Inflammatory macrophage (primary cell): ENCODE data around the gene SEC23B.
A peak's percentile ranks its signal among the peaks of the same experiment; 100 is the strongest.
"Not testable (repeated sequence)": the region's sequence is repeated elsewhere in the genome, so short reads cannot be mapped to it uniquely, and the experiment has no call there.

Experiments used
- DNase-seq, 2 donors: peaks; one replicate each; pipeline ENCODE4 v3.0.0-alpha.2; 2020 to 2022

The SEC23B gene

GRCh38 chr20:18526761-18527160, 19.0 kb downstream of the SEC23B start:
- not testable (repeated sequence) for DNase-seq

GRCh38 chr20:18527339-18527738, 19.6 kb downstream of the SEC23B start:
- DNase-seq = no peak

GRCh38 chr20:18527836-18528235, 20.1 kb downstream of the SEC23B start:
- DNase-seq = no peak

DNA sequence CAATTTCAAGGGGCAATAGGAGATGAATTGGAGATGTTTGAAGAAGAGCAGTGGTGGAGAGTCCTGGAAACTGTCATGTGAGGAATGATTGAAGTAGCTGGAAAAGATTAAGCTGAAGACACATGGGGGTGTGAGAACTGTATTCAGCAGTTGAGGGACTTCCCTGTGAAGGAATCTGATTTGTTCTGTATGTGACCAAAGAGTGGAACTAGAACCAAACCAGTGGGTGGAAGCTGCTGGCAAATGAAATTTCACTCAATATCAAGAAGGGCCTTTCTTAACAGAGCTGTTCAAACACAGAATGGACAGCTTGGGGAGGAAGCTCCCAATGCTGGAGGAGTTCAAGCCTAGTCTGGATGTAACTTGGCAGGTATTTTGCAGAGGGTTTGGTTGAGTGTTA, 21.3 kb downstream of the SEC23B start:
- peak; percentile 36 to 65 for DNase-seq

DNA sequence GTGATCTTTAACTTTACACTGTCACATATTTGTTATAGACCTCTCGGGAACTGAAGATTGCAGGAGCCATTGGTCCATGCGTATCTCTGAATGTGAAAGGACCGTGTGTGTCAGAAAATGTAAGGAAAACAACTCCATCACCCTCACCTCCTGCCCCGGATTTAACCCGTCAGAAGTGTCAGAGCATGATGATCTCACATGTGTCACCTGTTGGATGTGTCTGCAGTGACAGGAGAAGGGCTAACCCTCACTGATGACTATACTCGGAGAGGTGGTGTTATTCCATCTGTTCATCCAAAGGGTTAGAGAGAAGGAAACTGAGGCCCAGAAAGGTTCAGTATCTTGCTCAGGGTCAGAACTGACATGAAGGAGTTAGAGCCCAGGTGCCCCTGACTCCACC, 24.9 kb downstream of the SEC23B start:
- no peak for DNase-seq

- no peak for DNase-seq
Measured at GRCh38 chr20:18533491-18533890, 25.8 kb downstream of the SEC23B start.

DNA sequence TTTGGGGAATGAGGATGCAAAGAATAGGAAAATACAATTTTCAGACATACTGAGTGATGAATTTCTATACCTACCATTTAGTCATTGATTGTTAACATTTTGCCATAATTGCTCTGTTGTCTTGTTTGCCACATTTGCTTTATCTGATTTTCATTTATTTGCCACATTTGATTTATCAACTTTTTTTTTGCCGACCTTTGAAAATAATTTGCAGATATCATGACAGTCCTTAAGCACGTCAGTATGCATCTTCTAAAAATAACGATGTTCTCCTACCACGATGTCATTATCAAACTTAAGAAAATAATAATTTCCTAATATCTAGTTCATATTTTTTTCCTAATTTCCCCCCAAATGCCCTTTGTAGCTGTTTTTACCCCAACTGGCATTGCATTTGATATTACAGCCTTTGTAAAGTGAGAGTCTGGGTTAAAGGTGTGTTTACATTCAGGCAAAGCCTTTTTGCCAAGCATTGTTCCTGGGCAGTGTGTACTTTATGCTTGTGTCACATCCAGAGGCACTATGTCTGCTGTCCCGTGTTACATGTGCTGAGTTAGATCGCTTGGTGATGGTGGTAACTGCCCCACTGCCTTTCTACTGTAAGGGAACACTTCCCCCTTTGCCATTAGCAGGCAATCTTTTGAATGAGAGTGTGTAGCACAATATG, 26.4 kb downstream of the SEC23B start:
- DNase-seq = no peak

DNA sequence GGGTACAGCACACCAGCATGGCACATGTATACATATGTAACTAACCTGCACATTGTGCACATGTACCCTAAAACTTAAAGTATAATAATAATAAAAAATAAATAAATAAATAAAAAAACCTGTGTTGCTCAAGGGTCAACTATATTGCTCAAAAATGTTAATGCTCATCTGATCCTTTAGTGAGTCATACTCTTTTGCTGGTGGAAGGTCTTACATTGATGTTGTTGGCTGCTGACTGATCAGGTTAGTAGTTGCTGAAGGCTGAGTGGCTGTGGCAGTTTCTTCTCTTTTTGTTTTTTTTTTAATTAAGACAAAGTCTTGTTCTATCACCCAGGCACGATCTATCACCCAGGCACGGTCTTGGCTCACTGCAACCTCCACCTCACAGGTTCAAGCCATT, 29.9 kb downstream of the SEC23B start:
- DNase-seq = no peak

GRCh38 chr20:18541741-18542140, 34.0 kb downstream of the SEC23B start:
- DNase-seq = no peak

DNA sequence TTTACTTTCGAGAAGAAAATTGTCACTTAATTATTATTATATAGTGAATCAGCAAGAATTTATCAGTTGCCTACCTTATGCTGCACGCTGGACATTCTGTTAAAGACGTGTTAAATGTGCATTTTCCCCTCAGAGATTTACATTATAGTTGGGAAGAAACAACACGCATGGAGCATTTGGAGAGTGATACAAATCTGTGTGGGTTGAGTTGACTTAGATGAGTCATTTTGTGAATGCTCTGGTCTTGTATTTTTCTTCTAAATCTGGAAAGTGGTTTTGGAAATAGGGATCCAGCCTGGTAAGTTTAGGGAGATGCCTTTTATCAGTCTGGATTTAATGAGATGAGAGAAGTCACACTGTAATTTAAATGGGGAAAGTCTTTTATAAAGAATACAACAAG, 35.5 kb downstream of the SEC23B start:
- no peak for DNase-seq

GRCh38 chr20:18543932-18544331, 36.2 kb downstream of the SEC23B start:
- no peak for DNase-seq

DNA sequence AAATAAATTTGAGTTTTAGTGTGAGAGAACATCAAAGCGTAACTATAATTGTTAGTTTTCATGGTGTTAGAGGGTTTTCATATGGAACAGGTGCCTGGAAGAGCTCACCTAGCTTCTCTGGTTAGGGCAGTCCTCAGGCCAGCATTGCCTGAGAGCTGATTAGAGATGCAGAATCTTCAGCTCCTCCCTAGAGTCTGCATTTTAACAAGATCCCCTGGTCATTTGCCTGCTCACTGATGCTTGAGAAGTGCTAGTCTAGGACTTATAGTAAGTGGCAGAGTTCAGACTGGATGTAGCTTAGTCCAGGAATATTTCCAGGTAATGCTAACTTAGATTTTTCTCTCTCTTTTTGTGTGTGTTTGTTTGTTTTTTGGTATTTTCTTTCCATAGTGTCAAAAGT, 37.8 kb downstream of the SEC23B start:
- no peak for DNase-seq

GRCh38 chr20:18548465-18548864, 40.7 kb downstream of the SEC23B start:
- DNase-seq = no peak

GRCh38 chr20:18553746-18554145, 46.0 kb downstream of the SEC23B start:
- no peak for DNase-seq

- DNase-seq = peak; percentile 90 to 94
Measured at GRCh38 chr20:18566892-18567738, 59.4 kb downstream of the SEC23B start, which contains the start of gene SMIM26. TSS of gene SMIM26 (plus strand) at chr20:18567432. CDS start at chr20:18567479, 47 bp downstream.

DNA sequence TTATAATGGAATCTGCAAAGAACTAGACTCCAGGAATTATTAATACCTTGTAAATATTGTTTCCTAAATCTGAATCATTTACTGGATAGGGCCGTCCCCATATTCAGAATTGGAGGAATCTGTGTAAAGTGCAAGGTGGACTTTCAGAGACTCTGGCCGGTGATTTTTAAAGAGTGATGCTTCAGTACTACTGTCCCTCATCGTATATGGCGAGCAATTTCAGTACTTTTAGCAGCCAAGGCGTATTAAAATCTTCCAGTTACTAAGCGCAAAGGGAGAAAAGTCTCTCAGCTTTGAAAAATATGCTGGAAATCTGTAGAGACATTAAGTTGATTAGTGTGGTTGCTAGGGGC, 60.0 kb downstream of the SEC23B start:
- DNase-seq = no peak

DNA sequence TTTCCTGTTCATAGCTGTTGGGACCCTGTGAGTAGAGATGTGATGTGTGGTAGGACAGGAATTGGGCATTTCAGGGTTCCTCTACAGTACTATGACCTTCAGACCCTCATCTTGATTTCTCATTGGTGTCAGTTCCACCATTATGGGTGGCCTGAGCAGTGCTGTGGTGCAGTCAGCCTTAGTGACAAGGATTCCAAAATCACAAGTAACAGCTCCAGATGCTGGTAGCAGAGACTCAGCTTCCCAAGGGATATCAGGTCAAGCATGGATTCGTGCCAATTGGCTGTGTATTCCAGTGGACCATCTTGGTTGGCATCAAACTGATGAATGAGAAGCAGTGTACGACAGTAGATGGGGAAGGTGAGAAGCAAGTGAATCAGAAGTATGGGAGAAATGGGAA, 63.3 kb downstream of the SEC23B start:
- no peak for DNase-seq

DNA sequence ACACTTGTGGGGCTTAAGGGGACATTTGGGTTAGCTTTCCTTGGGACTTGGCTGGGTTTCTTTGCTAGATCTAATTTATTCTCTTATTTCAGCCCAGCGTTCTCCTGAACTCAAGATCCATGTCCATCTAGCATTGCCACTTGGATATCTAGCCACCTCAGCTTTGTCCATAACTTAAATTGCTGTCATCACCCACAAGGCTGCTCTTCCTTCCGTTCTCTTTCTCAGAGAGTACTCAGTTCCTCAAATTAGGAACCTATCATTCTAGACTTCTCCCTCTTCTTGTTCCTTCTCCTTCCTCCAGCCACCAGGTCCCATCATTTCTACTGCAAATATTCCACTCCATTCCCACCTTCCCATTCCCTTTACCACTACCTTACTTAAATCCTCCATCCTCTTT, 63.8 kb downstream of the SEC23B start:
- peak; percentile 46 to 66 for DNase-seq

DNA sequence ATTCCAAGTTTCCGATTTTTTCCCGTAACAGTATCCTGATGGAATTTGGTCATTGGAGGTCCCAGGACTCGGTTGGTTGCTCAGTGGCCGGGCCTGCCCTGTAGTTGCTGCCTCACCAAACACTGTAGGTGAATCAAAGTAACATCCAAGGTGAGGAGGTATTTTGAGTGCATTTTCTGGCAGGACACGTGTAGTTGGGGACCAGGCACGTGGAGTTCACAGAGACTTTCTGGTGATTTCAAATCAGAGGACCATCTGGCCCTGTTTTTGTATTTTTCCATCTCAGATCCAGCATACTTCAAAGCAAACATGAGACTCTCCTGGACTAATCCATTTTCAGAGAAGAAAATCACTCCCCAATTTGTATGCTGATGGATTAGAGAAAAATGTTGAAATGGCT, 70.2 kb downstream of the SEC23B start:
- DNase-seq = no peak

DNA sequence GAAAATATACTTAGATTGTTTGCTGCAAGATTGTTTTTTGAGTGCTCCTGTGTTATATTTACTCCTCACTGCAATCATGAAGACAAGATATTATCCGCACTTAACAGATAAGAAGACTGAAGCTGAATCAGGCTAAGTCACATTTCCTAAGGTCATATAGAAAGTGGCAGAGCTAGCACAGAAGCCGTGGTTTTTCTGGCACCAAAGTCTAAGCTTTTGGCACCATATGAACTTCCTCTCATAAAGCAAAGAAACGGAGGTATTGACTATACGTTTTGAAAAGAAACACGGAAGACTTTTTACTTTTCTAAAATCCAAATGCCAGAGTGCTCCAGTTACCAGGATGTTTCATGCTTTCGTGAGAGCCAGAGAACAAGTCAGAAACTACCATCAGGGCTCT, 70.8 kb downstream of the SEC23B start:
- no peak for DNase-seq

GRCh38 chr20:18580012-18580411, 72.3 kb downstream of the SEC23B start:
- DNase-seq = no peak

GRCh38 chr20:18585134-18585533, 77.4 kb downstream of the SEC23B start:
- DNase-seq = peak; percentile 15 to 66

DNA sequence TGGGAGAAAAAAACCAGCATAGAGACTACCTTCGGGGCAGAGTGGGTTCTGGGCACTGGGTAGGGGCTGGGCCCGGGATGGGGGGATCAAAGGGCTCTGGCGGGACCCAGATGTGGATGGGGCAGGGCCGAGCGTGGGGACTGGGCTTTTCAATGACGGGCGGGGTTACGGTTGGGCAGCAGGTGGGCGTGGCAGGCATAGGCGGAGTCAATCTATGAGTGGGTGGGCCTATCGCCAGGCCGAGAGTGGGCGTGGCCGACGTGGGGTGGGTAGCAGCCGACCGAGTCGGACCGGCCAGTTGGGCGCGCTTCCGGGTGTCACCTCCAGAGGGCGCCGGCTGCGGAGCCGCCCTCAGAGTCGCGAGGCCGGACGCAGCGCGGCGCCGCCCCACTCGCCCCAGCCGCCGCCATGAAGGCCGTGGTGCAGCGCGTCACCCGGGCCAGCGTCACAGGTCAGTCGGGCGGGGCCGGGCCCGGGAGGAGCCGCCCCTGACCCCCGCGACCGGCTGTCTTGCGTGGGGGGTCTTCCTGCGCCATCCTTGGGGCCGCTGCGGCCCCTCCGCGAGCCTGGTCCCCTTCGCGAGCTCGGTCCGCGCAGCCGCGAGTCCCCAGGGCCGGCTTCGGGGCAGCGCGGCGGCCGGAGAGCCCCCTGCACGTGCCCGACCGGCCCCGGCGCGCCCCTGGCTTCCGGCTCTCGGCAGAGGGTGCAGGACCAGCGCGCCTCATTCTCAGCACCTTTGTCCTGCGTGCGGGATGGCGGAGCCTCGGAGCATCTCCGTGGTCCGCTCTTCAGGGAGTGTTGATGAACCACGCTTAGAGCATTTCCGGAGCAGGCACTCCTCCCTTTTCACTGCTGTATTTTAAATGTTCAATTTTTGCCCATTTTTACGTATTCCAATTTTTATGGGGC, 80.2 kb downstream of the SEC23B start, which contains the start of gene DTD1:
Gene DTD1 (plus strand): TSS at position 390 of the 909 bp plus-strand sequence. CDS start 19 bp downstream, at position 409.
- DNase-seq = peak; percentile 94 to 96
